Body of pancreas (tissue), 4 donors: ENCODE measurements around the gene MAST4. TPM values are rescaled to one million over a fixed set of nuclear protein-coding genes. Genes with fewer than 3 reads are reported as not detected.

Experiments used
- ATAC-seq: fragments of 150-250 bp; one replicate; pipeline ENCODE4 v1.9.1; 2016
- DNase-seq, 4 donors: peaks; one replicate each; pipeline ENCODE4 v3.0.0-alpha.2; 2019
- H3K27ac ChIP-seq, 4 donors: fragments of 200-600 bp; sonication (generic); 1 replicate in 3 of 4; 2 replicates in 1 of 4; pipeline versions ENCODE4 v1.5.1 to v1.6.1; 2016 to 2019; ENCODE audit warnings: mild to moderate bottlenecking in 1 of 4, mixed read lengths in 1 of 4, moderate library complexity in 1 of 4
- H3K27me3 ChIP-seq, 2 donors: fragments of 200-600 bp; sonication (generic); one replicate each; pipeline ENCODE4 v1.6.0; 2016; ENCODE audit warnings: mild to moderate bottlenecking in 1 of 2
- H3K36me3 ChIP-seq, 2 donors: fragments of 200-600 bp; sonication (generic); replicated peaks in 1 of 2; 2 replicates each; pipeline ENCODE4 v1.5.1; 2016; ENCODE audit warnings: low read depth in 2 of 2; ENCODE audit not compliant: insufficient read depth in 1 of 2
- H3K4me1 ChIP-seq: fragments of 200-600 bp; sonication (generic); one replicate; pipeline ENCODE4 v1.6.0; 2016
- H3K4me3 ChIP-seq, 2 donors: fragments of 200-600 bp; sonication (generic); 1 replicate in 1 of 2; 2 replicates in 1 of 2; pipeline ENCODE4 v1.5.1; 2016 to 2019
- H3K9me3 ChIP-seq, 3 donors: fragments of 200-600 bp; sonication (generic); 1 replicate in 2 of 3; 2 replicates in 1 of 3; pipeline ENCODE4 v1.5.1; 2016
- CTCF ChIP-seq, 7 experiments: fragments of 450-650 bp in 4 of 7; fragments of 200-600 bp in 3 of 7; sonication (generic) in 3 of 7; IDR thresholded peaks; one replicate each; pipeline ENCODE4 v1.5.1; 2016 to 2019; ENCODE audit warnings: antibody characterized with exemption in 7 of 7
- POLR2A ChIP-seq, 3 donors: fragments of 450-650 bp; IDR thresholded peaks; one replicate each; pipeline ENCODE4 v1.6.1; 2016; ENCODE audit warnings: antibody characterized with exemption in 3 of 3, mild to moderate bottlenecking in 2 of 3
- WGBS, 2 donors: methylation state at CpG; one replicate each; pipeline ENCODE4 v1.1.5; 2017; 5-methylcytosine and 5-hydroxymethylcytosine counted together
- intact Hi-C: fragments of 100-400 bp; cut with DNase I; formaldehyde crosslinking; loops from one replicate; pipeline ENCODE4 v1.15.1; 2023
- total RNA-seq, 2 donors: library from RNA; depleted of rRNA; stranded (reverse); fragments of >200 nt; gene quantifications; one replicate each; pipeline ENCODE4 v1.1.0, GENCODE V29; 2016

The MAST4 gene
- total RNA-seq, 2 donors from 2014 or later, result 17.9 to 29.7 TPM

DNA sequence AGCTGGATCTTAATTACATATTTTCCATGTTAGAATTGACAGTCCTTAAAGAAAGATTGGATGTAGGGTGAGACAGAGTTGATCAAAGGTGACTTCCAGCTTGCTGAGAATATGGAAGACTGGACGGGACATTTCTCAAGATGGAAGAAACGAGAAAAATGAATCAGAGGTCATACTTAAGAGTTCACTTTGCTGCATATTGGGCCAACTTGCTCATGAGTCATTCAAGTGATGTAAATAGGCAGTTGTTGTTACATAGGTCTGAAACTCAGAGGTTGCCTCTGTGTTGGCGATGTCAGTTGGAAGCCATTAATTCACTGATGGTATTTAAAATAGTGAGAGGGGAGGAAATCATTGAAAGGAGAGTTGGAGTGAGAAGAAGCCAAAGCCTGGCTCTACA lies 467.6 kb downstream of the MAST4 start:
- no peak overlapping the region for H3K27ac ChIP-seq
- TF ChIP-seq CTCF (IDR thresholded peaks at IDR 0.05) (no peak), POLR2A (IDR thresholded peaks at IDR 0.05) (no peak)
- no peaks in the 10 kb centered on the region for H3K27me3 ChIP-seq
- H3K4me1 ChIP-seq, result peaks cover 8% of the 10 kb centered on the region
- no peaks in the 10 kb centered on the region for H3K36me3 ChIP-seq
- H3K4me3 ChIP-seq, result no peak overlapping the region
- no peak for ATAC-seq
- WGBS, 2 donors, result 93 to 95% methylated on average over 3 of the region's 3 CpGs
- intact Hi-C loops, result no loop called here
- no peak for DNase-seq
- H3K9me3 ChIP-seq, result no peaks in the 10 kb centered on the region

DNA sequence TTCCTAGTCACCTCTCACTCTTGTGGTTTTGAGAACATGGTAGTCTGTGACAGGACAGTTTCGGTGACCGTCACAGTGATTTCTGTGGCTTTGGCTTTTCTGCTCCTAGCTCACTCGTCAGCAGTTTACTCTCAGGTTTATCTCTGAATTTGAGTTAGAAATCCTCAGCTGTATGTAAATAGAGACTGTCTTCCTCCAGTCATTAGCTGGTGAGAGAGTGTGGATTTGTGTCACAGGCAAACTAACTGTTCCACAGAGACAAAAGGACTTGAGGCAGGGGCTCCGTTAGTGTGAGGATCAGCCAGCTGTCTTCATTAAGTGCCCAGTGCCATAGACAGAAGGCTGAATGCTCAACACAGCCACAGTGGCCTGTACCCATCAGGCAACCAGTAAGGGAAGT lies 469.0 kb downstream of the MAST4 start:
- WGBS, 2 donors, result 80 to 83% methylated on average over 4 of the region's 4 CpGs
- no peak overlapping the region for H3K4me3 ChIP-seq
- no peak for ATAC-seq
- peak in 1 of 4 donors; percentile 3 for DNase-seq
- peaks cover 8% of the 10 kb centered on the region for H3K4me1 ChIP-seq
- intact Hi-C loops, result no loop called here
- H3K36me3 ChIP-seq, result no peaks in the 10 kb centered on the region
- H3K27ac ChIP-seq, result no peak overlapping the region
- H3K27me3 ChIP-seq, result no peaks in the 10 kb centered on the region
- no peak for TF ChIP-seq POLR2A (IDR thresholded peaks at IDR 0.05)
- no peak for TF ChIP-seq CTCF (IDR thresholded peaks at IDR 0.05)
- H3K9me3 ChIP-seq, result no peaks in the 10 kb centered on the region

GRCh38 chr5:67065696-67066095 lies 469.5 kb downstream of the MAST4 start:
- DNase-seq, result no peak
- WGBS, 2 donors, result 96 to 100% methylated on average over 1 of the region's 1 CpG

GRCh38 chr5:67066815-67067214 lies 470.6 kb downstream of the MAST4 start:
- no peak overlapping the region for H3K4me3 ChIP-seq
- ATAC-seq (no peak), DNase-seq (no peak)
- TF ChIP-seq CTCF (IDR thresholded peaks at IDR 0.05) (no peak), POLR2A (IDR thresholded peaks at IDR 0.05) (no peak)
- no peak overlapping the region for H3K27ac ChIP-seq
- WGBS, 2 donors, result 39 to 53% methylated on average over 1 of the region's 1 CpG
- no peaks in the 10 kb centered on the region for H3K36me3 ChIP-seq
- no peaks in the 10 kb centered on the region for H3K4me1 ChIP-seq
- no peaks in the 10 kb centered on the region for H3K9me3 ChIP-seq
- H3K27me3 ChIP-seq, result no peaks in the 10 kb centered on the region
- intact Hi-C loops, result no loop called here

More at GRCh38 chr5:67065696-67066095, 469.5 kb downstream of the MAST4 start:
- peaks cover 4% of the 10 kb centered on the region for H3K4me1 ChIP-seq
- TF ChIP-seq CTCF (IDR thresholded peaks at IDR 0.05) (no peak), POLR2A (IDR thresholded peaks at IDR 0.05) (no peak)
- ATAC-seq, result no peak
- H3K27ac ChIP-seq, result no peak overlapping the region
- intact Hi-C loops, result no loop called here
- no peaks in the 10 kb centered on the region for H3K36me3 ChIP-seq
- H3K4me3 ChIP-seq, result no peak overlapping the region
- no peaks in the 10 kb centered on the region for H3K27me3 ChIP-seq
- no peaks in the 10 kb centered on the region for H3K9me3 ChIP-seq

- WGBS, 2 donors, result 86 to 88% methylated on average over 3 of the region's 3 CpGs
- Histone ChIP-seq H3K4me1 (no peaks in the 10 kb centered on the region), H3K4me3 (no peak overlapping the region), H3K36me3 (no peaks in the 10 kb centered on the region), H3K27me3 (no peaks in the 10 kb centered on the region), H3K9me3 (no peaks in the 10 kb centered on the region), H3K27ac (no peak overlapping the region)
- ATAC-seq (no peak), DNase-seq (peak in 2 of 4 donors; percentile 21 to 24)
- TF ChIP-seq CTCF (IDR thresholded peaks at IDR 0.05) (no peak), POLR2A (IDR thresholded peaks at IDR 0.05) (no peak)
- intact Hi-C loops, result no loop called here
Observed at GRCh38 chr5:67073045-67073680, 477.0 kb downstream of the MAST4 start.
